ENCODE results near the gene ZNF32.
"Not testable (repeated sequence)": the region's sequence is repeated elsewhere in the genome, so short reads cannot be mapped to it uniquely, and the experiment has no call there.

Gene ZNF32

GRCh38 chr10:43635816-43636215 lies 12.9 kb downstream of the ZNF32 start:
- H3K4me3 Mint-ChIP-seq, H3K36me3 Mint-ChIP-seq, CTCF ChIA-PET, DNase-seq, H3K27ac Mint-ChIP-seq, H3K27me3 Mint-ChIP-seq, H3K4me1 Mint-ChIP-seq: not testable (repeated sequence)
- peaks cover 31% of the 10 kb centered on the region for H3K9me3 Mint-ChIP-seq

GRCh38 chr10:43628956-43629355 lies 19.7 kb downstream of the ZNF32 start:
- Mint-ChIP-seq H3K36me3 (peaks cover under 1% of the 10 kb centered on the region), H3K4me1 (no peaks in the 10 kb centered on the region), H3K27ac (no peak overlapping the region), H3K9me3 (peaks cover 30% of the 10 kb centered on the region), H3K27me3 (no peaks in the 10 kb centered on the region), H3K4me3 (no peak overlapping the region)
- CTCF ChIA-PET, result no interaction called here
- DNase-seq, result no peak

GRCh38 chr10:43627942-43628341 lies 20.7 kb downstream of the ZNF32 start:
- CTCF ChIA-PET, result no interaction called here
- H3K4me3 Mint-ChIP-seq, result no peak overlapping the region

GRCh38 chr10:43623351-43623750 lies 25.3 kb downstream of the ZNF32 start:
- H3K36me3 Mint-ChIP-seq, result peaks cover 14% of the 10 kb centered on the region
- peak overlapping the region; percentile 55 for H3K4me3 Mint-ChIP-seq
- H3K27me3 Mint-ChIP-seq, result no peaks in the 10 kb centered on the region
- H3K9me3 Mint-ChIP-seq, result peaks cover 52% of the 10 kb centered on the region
- CTCF ChIA-PET, result no interaction called here
- H3K27ac Mint-ChIP-seq, result peak overlapping the region; percentile 28
- no peak for DNase-seq
- H3K4me1 Mint-ChIP-seq, result peaks cover 12% of the 10 kb centered on the region

More at GRCh38 chr10:43627942-43628341, 20.7 kb downstream of the ZNF32 start:
- Mint-ChIP-seq H3K27me3 (no peaks in the 10 kb centered on the region), H3K4me1 (peaks cover 8% of the 10 kb centered on the region), H3K9me3 (peaks cover 33% of the 10 kb centered on the region), H3K36me3 (peaks cover 9% of the 10 kb centered on the region), H3K27ac (no peak overlapping the region)
- no peak for DNase-seq

GRCh38 chr10:43622038-43622437 lies 26.6 kb downstream of the ZNF32 start:
- Mint-ChIP-seq H3K9me3 (peaks cover 46% of the 10 kb centered on the region), H3K36me3 (peaks cover 17% of the 10 kb centered on the region), H3K27ac (no peak overlapping the region), H3K4me1 (peaks cover 12% of the 10 kb centered on the region), H3K4me3 (no peak overlapping the region), H3K27me3 (no peaks in the 10 kb centered on the region)
- no peak for DNase-seq
- CTCF ChIA-PET, result interaction anchor here (1.4 kb wide), 1 partner anchor 49 kb away, joined by 3 read pairs; no protein-coding TSS in a partner anchor

- Mint-ChIP-seq H3K36me3 (peaks cover 41% of the 10 kb centered on the region), H3K4me1 (peaks cover 12% of the 10 kb centered on the region), H3K27me3 (no peaks in the 10 kb centered on the region), H3K4me3 (no peak overlapping the region), H3K27ac (no peak overlapping the region), H3K9me3 (peaks cover 63% of the 10 kb centered on the region)
- DNase-seq, result no peak
- CTCF ChIA-PET, result no interaction called here
Observed at GRCh38 chr10:43619368-43619767, 29.3 kb downstream of the ZNF32 start.

- Mint-ChIP-seq H3K4me1 (no peaks in the 10 kb centered on the region), H3K4me3 (no peak overlapping the region), H3K27ac (no peak overlapping the region), H3K36me3 (peaks cover 51% of the 10 kb centered on the region), H3K9me3 (peaks cover 56% of the 10 kb centered on the region), H3K27me3 (no peaks in the 10 kb centered on the region)
- CTCF ChIA-PET, result interaction anchor here (0.7 kb wide), 1 partner anchor 22 kb away, joined by 3 read pairs; no protein-coding TSS in a partner anchor
- no peak for DNase-seq
Observed at GRCh38 chr10:43616697-43617370, 31.8 kb downstream of the ZNF32 start.

- CTCF ChIA-PET, result no interaction called here
- DNase-seq, result no peak
- Mint-ChIP-seq H3K9me3 (peaks cover 40% of the 10 kb centered on the region), H3K36me3 (peaks cover 71% of the 10 kb centered on the region), H3K4me3 (no peak overlapping the region), H3K27ac (no peak overlapping the region), H3K4me1 (peaks cover 37% of the 10 kb centered on the region), H3K27me3 (peaks cover 7% of the 10 kb centered on the region)
Observed at GRCh38 chr10:43610636-43611035, 38.0 kb downstream of the ZNF32 start.

GRCh38 chr10:43607199-43607573 lies 41.5 kb downstream of the ZNF32 start:
- H3K4me3 Mint-ChIP-seq, result peak overlapping the region; percentile 76
- peaks cover 14% of the 10 kb centered on the region for H3K27me3 Mint-ChIP-seq
- peaks cover 20% of the 10 kb centered on the region for H3K9me3 Mint-ChIP-seq
- no peak for DNase-seq
- H3K4me1 Mint-ChIP-seq, result peaks cover 38% of the 10 kb centered on the region
- peaks cover 45% of the 10 kb centered on the region for H3K36me3 Mint-ChIP-seq
- CTCF ChIA-PET, result no interaction called here
- peak overlapping the region; percentile 72 for H3K27ac Mint-ChIP-seq

GRCh38 chr10:43606323-43607198 lies 42.1 kb downstream of the ZNF32 start, which contains the start of gene ZNF485:
ZNF485 (plus strand) TSS chr10:43606438; CDS start chr10:43607051, 613 bp downstream.
- CTCF ChIA-PET, result no interaction called here

GRCh38 chr10:43605850-43606322 lies 42.8 kb downstream of the ZNF32 start:
- Mint-ChIP-seq H3K4me3 (peak overlapping the region; percentile 76), H3K4me1 (peaks cover 38% of the 10 kb centered on the region), H3K27ac (peak overlapping the region; percentile 69), H3K9me3 (peaks cover 21% of the 10 kb centered on the region), H3K27me3 (peaks cover 17% of the 10 kb centered on the region), H3K36me3 (peaks cover 38% of the 10 kb centered on the region)
- no peak for DNase-seq
- CTCF ChIA-PET, result no interaction called here

More at GRCh38 chr10:43606323-43607198, 42.1 kb downstream of the ZNF32 start, which contains the start of gene ZNF485:
- peaks cover 18% of the 10 kb centered on the region for H3K9me3 Mint-ChIP-seq
- peak; percentile 72 for DNase-seq
- peaks cover 39% of the 10 kb centered on the region for H3K36me3 Mint-ChIP-seq
- peaks cover 17% of the 10 kb centered on the region for H3K27me3 Mint-ChIP-seq
- H3K4me1 Mint-ChIP-seq, result peaks cover 38% of the 10 kb centered on the region
- peak within 1 kb of the TSS; percentile 72 for H3K27ac Mint-ChIP-seq
- peak within 1 kb of the TSS; percentile 76 for H3K4me3 Mint-ChIP-seq

GRCh38 chr10:43601576-43601975 lies 47.1 kb downstream of the ZNF32 start:
- H3K4me3 Mint-ChIP-seq, CTCF ChIA-PET, H3K27ac Mint-ChIP-seq, DNase-seq, H3K36me3 Mint-ChIP-seq: not testable (repeated sequence)
- peaks cover 16% of the 10 kb centered on the region for H3K4me1 Mint-ChIP-seq
- H3K27me3 Mint-ChIP-seq, result peaks cover 17% of the 10 kb centered on the region
- peaks cover 18% of the 10 kb centered on the region for H3K9me3 Mint-ChIP-seq

GRCh38 chr10:43599333-43599732 lies 49.3 kb downstream of the ZNF32 start:
- H3K4me3 Mint-ChIP-seq, result no peak overlapping the region
- no peak overlapping the region for H3K27ac Mint-ChIP-seq
- peaks cover under 1% of the 10 kb centered on the region for H3K36me3 Mint-ChIP-seq
- DNase-seq, result no peak
- peaks cover 31% of the 10 kb centered on the region for H3K4me1 Mint-ChIP-seq
- CTCF ChIA-PET, result no interaction called here
- H3K27me3 Mint-ChIP-seq, result peaks cover 11% of the 10 kb centered on the region
- peaks cover 12% of the 10 kb centered on the region for H3K9me3 Mint-ChIP-seq

- H3K27me3 Mint-ChIP-seq, result peaks cover 5% of the 10 kb centered on the region
- H3K4me3 Mint-ChIP-seq, result no peak overlapping the region
- H3K27ac Mint-ChIP-seq, result no peak overlapping the region
- peaks cover 32% of the 10 kb centered on the region for H3K4me1 Mint-ChIP-seq
- peaks cover 5% of the 10 kb centered on the region for H3K36me3 Mint-ChIP-seq
- no peak for DNase-seq
- CTCF ChIA-PET, result no interaction called here
- H3K9me3 Mint-ChIP-seq, result peaks cover 21% of the 10 kb centered on the region
Observed at GRCh38 chr10:43598446-43598845, 50.2 kb downstream of the ZNF32 start.
